Measurements from ENCODE around the gene NAV3.

NAV3 gene

GRCh38 chr12:77998236-77998786, 167.6 kb downstream of the NAV3 start:
- Mint-ChIP-seq H3K4me1 (ENCODE audit: low read depth) (no peaks in the 10 kb centered on the region), H3K4me3 (no peak overlapping the region), H3K36me3 (ENCODE audit: low read depth) (no peaks in the 10 kb centered on the region), H3K27ac (no peak overlapping the region), H3K27me3 (ENCODE audit: low read depth) (no peaks in the 10 kb centered on the region), H3K9me3 (no peaks in the 10 kb centered on the region)
- no peak for DNase-seq (ENCODE audit: low spot score)

- no peak for DNase-seq (ENCODE audit: low spot score)
- Mint-ChIP-seq H3K4me3 (no peak overlapping the region), H3K27ac (no peak overlapping the region), H3K4me1 (ENCODE audit: low read depth) (no peaks in the 10 kb centered on the region), H3K36me3 (ENCODE audit: low read depth) (no peaks in the 10 kb centered on the region), H3K27me3 (ENCODE audit: low read depth) (no peaks in the 10 kb centered on the region), H3K9me3 (no peaks in the 10 kb centered on the region)
These were observed 168.5 kb downstream of the NAV3 start for GRCh38 chr12:77999074-77999715.

- no peak for DNase-seq (ENCODE audit: low spot score)
- H3K9me3 Mint-ChIP-seq = no peaks in the 10 kb centered on the region
- H3K36me3 Mint-ChIP-seq (ENCODE audit: low read depth) = no peaks in the 10 kb centered on the region
- no peak overlapping the region for H3K4me3 Mint-ChIP-seq
- no peaks in the 10 kb centered on the region for H3K4me1 Mint-ChIP-seq (ENCODE audit: low read depth)
- H3K27me3 Mint-ChIP-seq (ENCODE audit: low read depth) = no peaks in the 10 kb centered on the region
- no peak overlapping the region for H3K27ac Mint-ChIP-seq
These were observed 172.2 kb downstream of the NAV3 start for GRCh38 chr12:78002878-78003277.

- no peaks in the 10 kb centered on the region for H3K36me3 Mint-ChIP-seq (ENCODE audit: low read depth)
These were observed 173.8 kb downstream of the NAV3 start for GRCh38 chr12:78004249-78005093.

GRCh38 chr12:78005094-78005492, 174.4 kb downstream of the NAV3 start:
- no peaks in the 10 kb centered on the region for H3K27me3 Mint-ChIP-seq (ENCODE audit: low read depth)
- no peaks in the 10 kb centered on the region for H3K4me1 Mint-ChIP-seq (ENCODE audit: low read depth)
- no peaks in the 10 kb centered on the region for H3K36me3 Mint-ChIP-seq (ENCODE audit: low read depth)
- no peaks in the 10 kb centered on the region for H3K9me3 Mint-ChIP-seq
- DNase-seq (ENCODE audit: low spot score) = no peak
- no peak overlapping the region for H3K27ac Mint-ChIP-seq
- no peak overlapping the region for H3K4me3 Mint-ChIP-seq

More at GRCh38 chr12:78004249-78005093, 173.8 kb downstream of the NAV3 start:
- Mint-ChIP-seq H3K4me1 (ENCODE audit: low read depth) (no peaks in the 10 kb centered on the region), H3K27me3 (ENCODE audit: low read depth) (no peaks in the 10 kb centered on the region), H3K9me3 (no peaks in the 10 kb centered on the region), H3K4me3 (no peak overlapping the region), H3K27ac (no peak overlapping the region)
- no peak for DNase-seq (ENCODE audit: low spot score)

GRCh38 chr12:78007173-78007572, 176.5 kb downstream of the NAV3 start:
- Mint-ChIP-seq H3K27ac (no peak overlapping the region), H3K27me3 (ENCODE audit: low read depth) (no peaks in the 10 kb centered on the region), H3K4me3 (no peak overlapping the region), H3K9me3 (no peaks in the 10 kb centered on the region), H3K36me3 (ENCODE audit: low read depth) (no peaks in the 10 kb centered on the region), H3K4me1 (ENCODE audit: low read depth) (no peaks in the 10 kb centered on the region)
- DNase-seq (ENCODE audit: low spot score) = no peak

- Mint-ChIP-seq H3K4me1 (ENCODE audit: low read depth) (no peaks in the 10 kb centered on the region), H3K27me3 (ENCODE audit: low read depth) (no peaks in the 10 kb centered on the region), H3K27ac (no peak overlapping the region), H3K9me3 (no peaks in the 10 kb centered on the region), H3K4me3 (no peak overlapping the region), H3K36me3 (ENCODE audit: low read depth) (no peaks in the 10 kb centered on the region)
- DNase-seq (ENCODE audit: low spot score) = no peak
These were observed 178.3 kb downstream of the NAV3 start for GRCh38 chr12:78009031-78009430.

GRCh38 chr12:78018171-78018910, 187.6 kb downstream of the NAV3 start:
- Mint-ChIP-seq H3K4me3 (no peak overlapping the region), H3K9me3 (no peaks in the 10 kb centered on the region), H3K27ac (no peak overlapping the region), H3K27me3 (ENCODE audit: low read depth) (no peaks in the 10 kb centered on the region), H3K4me1 (ENCODE audit: low read depth) (no peaks in the 10 kb centered on the region), H3K36me3 (ENCODE audit: low read depth) (no peaks in the 10 kb centered on the region)
- no peak for DNase-seq (ENCODE audit: low spot score)

GRCh38 chr12:78018939-78019338, 188.2 kb downstream of the NAV3 start:
- DNase-seq (ENCODE audit: low spot score) = no peak
- peaks cover 5% of the 10 kb centered on the region for H3K9me3 Mint-ChIP-seq
- H3K36me3 Mint-ChIP-seq (ENCODE audit: low read depth) = no peaks in the 10 kb centered on the region
- H3K4me3 Mint-ChIP-seq = no peak overlapping the region
- H3K27me3 Mint-ChIP-seq (ENCODE audit: low read depth) = no peaks in the 10 kb centered on the region
- no peak overlapping the region for H3K27ac Mint-ChIP-seq
- no peaks in the 10 kb centered on the region for H3K4me1 Mint-ChIP-seq (ENCODE audit: low read depth)

- H3K4me3 Mint-ChIP-seq = no peak overlapping the region
- H3K4me1 Mint-ChIP-seq (ENCODE audit: low read depth) = no peaks in the 10 kb centered on the region
- no peak overlapping the region for H3K27ac Mint-ChIP-seq
- no peaks in the 10 kb centered on the region for H3K27me3 Mint-ChIP-seq (ENCODE audit: low read depth)
- no peaks in the 10 kb centered on the region for H3K36me3 Mint-ChIP-seq (ENCODE audit: low read depth)
- H3K9me3 Mint-ChIP-seq = peaks cover 20% of the 10 kb centered on the region
- DNase-seq (ENCODE audit: low spot score) = no peak
These were observed 197.7 kb downstream of the NAV3 start for GRCh38 chr12:78028426-78028825.

- no peak overlapping the region for H3K4me3 Mint-ChIP-seq
- no peaks in the 10 kb centered on the region for H3K9me3 Mint-ChIP-seq
- no peak for DNase-seq (ENCODE audit: low spot score)
- H3K4me1 Mint-ChIP-seq (ENCODE audit: low read depth) = no peaks in the 10 kb centered on the region
- no peaks in the 10 kb centered on the region for H3K27me3 Mint-ChIP-seq (ENCODE audit: low read depth)
- H3K36me3 Mint-ChIP-seq (ENCODE audit: low read depth) = no peaks in the 10 kb centered on the region
- H3K27ac Mint-ChIP-seq = no peak overlapping the region
These were observed 203.3 kb downstream of the NAV3 start for GRCh38 chr12:78034025-78034424.

- Mint-ChIP-seq H3K4me1 (ENCODE audit: low read depth) (no peaks in the 10 kb centered on the region), H3K27me3 (ENCODE audit: low read depth) (no peaks in the 10 kb centered on the region), H3K27ac (no peak overlapping the region), H3K4me3 (no peak overlapping the region), H3K9me3 (no peaks in the 10 kb centered on the region), H3K36me3 (ENCODE audit: low read depth) (no peaks in the 10 kb centered on the region)
- no peak for DNase-seq (ENCODE audit: low spot score)
These were observed 205.4 kb downstream of the NAV3 start for GRCh38 chr12:78035901-78036606.

GRCh38 chr12:78036874-78037273, 206.2 kb downstream of the NAV3 start:
- Mint-ChIP-seq H3K27me3 (ENCODE audit: low read depth) (no peaks in the 10 kb centered on the region), H3K36me3 (ENCODE audit: low read depth) (no peaks in the 10 kb centered on the region), H3K4me1 (ENCODE audit: low read depth) (no peaks in the 10 kb centered on the region), H3K9me3 (peaks cover 2% of the 10 kb centered on the region), H3K4me3 (no peak overlapping the region), H3K27ac (no peak overlapping the region)
- DNase-seq (ENCODE audit: low spot score) = no peak
